ENCODE data around the gene MRPL20. TPM values are rescaled to one million over a fixed set of nuclear protein-coding genes. Genes with fewer than 3 reads are reported as not detected.

Gene MRPL20
- total RNA-seq, 1 experiment from 2014 or later, result 90.8 TPM

DNA sequence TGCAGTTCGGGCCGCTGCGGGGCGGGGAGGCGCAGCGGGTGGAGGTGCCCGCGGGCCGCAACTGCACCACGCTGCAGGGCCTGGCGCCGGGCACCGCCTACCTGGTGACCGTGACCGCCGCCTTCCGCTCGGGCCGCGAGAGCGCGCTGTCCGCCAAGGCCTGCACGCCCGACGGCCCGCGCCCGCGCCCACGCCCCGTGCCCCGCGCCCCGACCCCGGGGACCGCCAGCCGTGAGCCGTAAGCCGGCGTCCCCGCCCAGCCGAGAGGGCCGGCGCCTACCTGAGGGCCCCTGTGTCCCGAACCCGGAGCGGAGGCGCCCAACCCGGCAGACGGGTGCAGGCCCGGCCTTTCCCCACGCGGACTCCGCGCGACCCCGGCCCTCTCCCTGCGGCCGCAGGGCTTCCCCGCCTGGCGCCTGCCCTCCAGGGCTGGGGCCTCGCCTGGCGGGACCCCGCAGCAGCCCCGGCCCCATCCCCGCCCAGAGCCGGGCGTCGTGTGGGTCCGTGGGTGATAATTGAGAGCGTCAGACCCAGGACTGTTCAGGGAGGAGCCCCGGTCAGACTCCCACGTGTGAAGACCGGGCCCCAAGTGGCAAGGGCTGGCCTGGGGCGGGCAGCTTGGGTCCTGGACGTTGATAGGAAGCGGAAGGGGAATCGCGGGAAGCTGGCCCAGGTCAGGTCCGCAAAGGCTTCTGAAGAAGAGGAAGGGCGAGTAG lies 32.6 kb upstream of the MRPL20 start:
- no peaks in the 10 kb centered on the region for H3K9me2 ChIP-seq (ENCODE audit: insufficient read depth)
- no peak overlapping the region for H2AFZ ChIP-seq
- peaks cover 5% of the 10 kb centered on the region; the same call in 1 of the 2 replicates for H3K79me2 ChIP-seq (ENCODE audit: low read depth)
- H3F3A ChIP-seq (ENCODE audit: insufficient read depth, low read depth), result peaks cover 7% of the 10 kb centered on the region; the same call in 1 of the 2 replicates
- no peak overlapping the region for H3K4me3 ChIP-seq
- DNase-seq, result no peak
- TF ChIP-seq EZH2 (IDR thresholded peaks at IDR 0.05; ENCODE audit: low read depth), result no peak
- no peak for TF ChIP-seq CTCF (conservative IDR thresholded peaks at IDR 0.05)
- intact Hi-C loops (cut with micrococcal nuclease; ENCODE audit: unreplicated experiment), result loop anchor here (2.0 to 10.0 kb wide), 2 partner anchors 33 to 95 kb away; partner anchors contain the start of genes DVL1 and MRPL20
- H3K27ac ChIP-seq, result no peak overlapping the region
- H3K4me1 ChIP-seq (replicated peaks; ENCODE audit: insufficient read depth), result peaks cover 14% of the 10 kb centered on the region
- ChIA-PET CTCF (no interaction called here), POLR2A (ENCODE audit: unreplicated experiment) (no interaction called here)
- no TSS peak for BruUV-seq (replicated peaks)
- no peaks in the 10 kb centered on the region for H4K20me1 ChIP-seq (ENCODE audit: insufficient read depth)
- H3K27me3 ChIP-seq (ENCODE audit: insufficient read depth, low read depth), result no peaks in the 10 kb centered on the region
- no peak overlapping the region for H3K4me2 ChIP-seq
- H3K36me3 ChIP-seq (ENCODE audit: low read depth), result no peaks in the 10 kb centered on the region
- no peaks in the 10 kb centered on the region for H3K9me3 ChIP-seq (ENCODE audit: insufficient read depth, low read depth)

GRCh38 chr1:1438531-1439381 lies 31.7 kb upstream of the MRPL20 start:
- ChIA-PET CTCF (no interaction called here), POLR2A (ENCODE audit: unreplicated experiment) (no interaction called here)
- H3K4me1 ChIP-seq (replicated peaks; ENCODE audit: insufficient read depth), result peaks cover 24% of the 10 kb centered on the region
- intact Hi-C loops (cut with micrococcal nuclease; ENCODE audit: unreplicated experiment), result loop anchor here (10.0 kb wide), 1 partner anchor 94 kb away; the partner anchor contains the start of gene DVL1
- no TSS peak for BruUV-seq (replicated peaks)
- no peak for DNase-seq
- no peak overlapping the region for H2AFZ ChIP-seq
- no peak overlapping the region for H3K4me2 ChIP-seq
- H4K20me1 ChIP-seq (ENCODE audit: insufficient read depth), result no peaks in the 10 kb centered on the region
- H3K36me3 ChIP-seq (ENCODE audit: low read depth), result no peaks in the 10 kb centered on the region
- peaks cover 5% of the 10 kb centered on the region; the same call in 1 of the 2 replicates for H3K79me2 ChIP-seq (ENCODE audit: low read depth)
- H3F3A ChIP-seq (ENCODE audit: insufficient read depth, low read depth), result peaks cover 11% of the 10 kb centered on the region; the same call in 1 of the 2 replicates
- no peak overlapping the region for H3K4me3 ChIP-seq
- TF ChIP-seq CTCF (conservative IDR thresholded peaks at IDR 0.05) (no peak), EZH2 (IDR thresholded peaks at IDR 0.05; ENCODE audit: low read depth) (no peak)
- H3K27me3 ChIP-seq (ENCODE audit: insufficient read depth, low read depth), result no peaks in the 10 kb centered on the region
- no peak overlapping the region for H3K27ac ChIP-seq
- no peaks in the 10 kb centered on the region for H3K9me3 ChIP-seq (ENCODE audit: insufficient read depth, low read depth)
- H3K9me2 ChIP-seq (ENCODE audit: insufficient read depth), result no peaks in the 10 kb centered on the region

DNA sequence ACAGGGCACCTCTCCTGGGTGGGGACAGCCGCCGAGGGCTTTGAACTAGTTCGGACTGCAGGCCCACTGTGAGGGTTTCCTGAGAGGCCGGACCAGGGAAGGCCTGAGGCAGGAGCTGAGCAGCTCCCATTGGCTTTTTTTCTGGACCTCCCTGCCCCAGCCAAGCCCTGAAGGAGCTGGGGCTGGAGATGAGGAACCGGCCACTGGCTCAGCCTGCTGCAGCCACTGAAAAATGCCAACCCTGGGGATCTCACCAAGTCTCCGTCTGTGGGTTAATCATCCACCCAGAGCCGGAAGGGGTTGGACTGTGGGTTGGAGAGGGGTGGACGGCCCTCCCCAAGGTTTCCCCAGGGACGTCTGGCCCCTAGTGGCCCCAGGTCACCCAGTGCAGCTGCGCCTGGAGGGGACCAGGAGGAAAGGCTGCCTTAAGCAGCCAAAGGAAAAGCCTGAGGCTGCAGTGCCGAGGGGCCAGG lies 30.8 kb upstream of the MRPL20 start:
- TF ChIP-seq EZH2 (IDR thresholded peaks at IDR 0.05; ENCODE audit: low read depth) (no peak), CTCF (conservative IDR thresholded peaks at IDR 0.05) (no peak)
- peaks cover 31% of the 10 kb centered on the region for H3K4me1 ChIP-seq (replicated peaks; ENCODE audit: insufficient read depth)
- H3K4me3 ChIP-seq, result no peak overlapping the region
- H3K79me2 ChIP-seq (ENCODE audit: low read depth), result peaks cover 5% of the 10 kb centered on the region; the same call in 1 of the 2 replicates
- CTCF ChIA-PET, result no interaction called here
- DNase-seq, result no peak
- intact Hi-C loops (cut with micrococcal nuclease; ENCODE audit: unreplicated experiment), result loop anchor here (10.0 kb wide), 1 partner anchor 93 kb away; the partner anchor contains the start of gene DVL1
- H3K36me3 ChIP-seq (ENCODE audit: low read depth), result no peaks in the 10 kb centered on the region
- H4K20me1 ChIP-seq (ENCODE audit: insufficient read depth), result no peaks in the 10 kb centered on the region
- no TSS peak for BruUV-seq (replicated peaks)
- no peaks in the 10 kb centered on the region for H3K9me2 ChIP-seq (ENCODE audit: insufficient read depth)
- POLR2A ChIA-PET (ENCODE audit: unreplicated experiment), result interaction anchor here (0.6 kb wide), 1 partner anchor 77 kb away, joined by 4 read pairs; no protein-coding TSS in a partner anchor
- H3F3A ChIP-seq (ENCODE audit: insufficient read depth, low read depth), result peaks cover 15% of the 10 kb centered on the region; the same call in 1 of the 2 replicates
- H2AFZ ChIP-seq, result no peak overlapping the region
- H3K9me3 ChIP-seq (ENCODE audit: insufficient read depth, low read depth), result no peaks in the 10 kb centered on the region
- no peak overlapping the region for H3K27ac ChIP-seq
- H3K4me2 ChIP-seq, result no peak overlapping the region
- H3K27me3 ChIP-seq (ENCODE audit: insufficient read depth, low read depth), result no peaks in the 10 kb centered on the region

All from PC-9 (cell line).